Stimulated activated naive CD8-positive, alpha-beta T cell treated with anti-CD3 and anti-CD28 coated beads, Interleukin-15, amount 100 ng/mL, for 72 hours (primary cell): ENCODE results near the gene ACP3.
"Not testable (repeated sequence)": the region's sequence is repeated elsewhere in the genome, so short reads cannot be mapped to it uniquely, and the experiment has no call there.

Experiments
- ATAC-seq: fragments of 150-1000 bp; cut with Tn5 transposase; 2 replicates; pipeline ENCODE4 v1.10.0; 2021; ENCODE audit warnings: mild to moderate bottlenecking, moderate library complexity
- DNase-seq, 2 donors: peaks; one replicate each; pipeline ENCODE4 v3.0.0; 2021 to 2022
- H3K27ac Mint-ChIP-seq, 2 donors: one replicate each; pipeline ENCODE4 v1.8.0; 2022; ENCODE audit warnings: mild to moderate bottlenecking in 2 of 2, mixed read lengths in 2 of 2, moderate library complexity in 2 of 2
- H3K27me3 Mint-ChIP-seq: one replicate; pipeline ENCODE4 v1.8.0; 2022; ENCODE audit warnings: mixed read lengths
- H3K4me1 Mint-ChIP-seq: one replicate; pipeline ENCODE4 v1.8.0; 2022; ENCODE audit warnings: mild to moderate bottlenecking, mixed read lengths
- H3K4me3 Mint-ChIP-seq, 2 donors: one replicate each; pipeline ENCODE4 v1.8.0; 2022; ENCODE audit warnings: mild to moderate bottlenecking in 2 of 2, mixed read lengths in 2 of 2, moderate library complexity in 1 of 2
- H3K9me3 Mint-ChIP-seq, 2 donors: one replicate each; pipeline ENCODE4 v1.8.0; 2022; ENCODE audit warnings: mixed read lengths in 2 of 2

The ACP3 gene

GRCh38 chr3:132294906-132295305 lies 22.3 kb upstream of the ACP3 start:
- H3K27me3 Mint-ChIP-seq: peaks cover 7% of the 10 kb centered on the region
- no peak overlapping the region for H3K27ac Mint-ChIP-seq
- no peak overlapping the region for H3K4me3 Mint-ChIP-seq
- ATAC-seq (no peak), DNase-seq (no peak)
- no peaks in the 10 kb centered on the region for H3K4me1 Mint-ChIP-seq
- H3K9me3 Mint-ChIP-seq: peaks cover 3 to 12% of the 10 kb centered on the region in 2 donors

DNA sequence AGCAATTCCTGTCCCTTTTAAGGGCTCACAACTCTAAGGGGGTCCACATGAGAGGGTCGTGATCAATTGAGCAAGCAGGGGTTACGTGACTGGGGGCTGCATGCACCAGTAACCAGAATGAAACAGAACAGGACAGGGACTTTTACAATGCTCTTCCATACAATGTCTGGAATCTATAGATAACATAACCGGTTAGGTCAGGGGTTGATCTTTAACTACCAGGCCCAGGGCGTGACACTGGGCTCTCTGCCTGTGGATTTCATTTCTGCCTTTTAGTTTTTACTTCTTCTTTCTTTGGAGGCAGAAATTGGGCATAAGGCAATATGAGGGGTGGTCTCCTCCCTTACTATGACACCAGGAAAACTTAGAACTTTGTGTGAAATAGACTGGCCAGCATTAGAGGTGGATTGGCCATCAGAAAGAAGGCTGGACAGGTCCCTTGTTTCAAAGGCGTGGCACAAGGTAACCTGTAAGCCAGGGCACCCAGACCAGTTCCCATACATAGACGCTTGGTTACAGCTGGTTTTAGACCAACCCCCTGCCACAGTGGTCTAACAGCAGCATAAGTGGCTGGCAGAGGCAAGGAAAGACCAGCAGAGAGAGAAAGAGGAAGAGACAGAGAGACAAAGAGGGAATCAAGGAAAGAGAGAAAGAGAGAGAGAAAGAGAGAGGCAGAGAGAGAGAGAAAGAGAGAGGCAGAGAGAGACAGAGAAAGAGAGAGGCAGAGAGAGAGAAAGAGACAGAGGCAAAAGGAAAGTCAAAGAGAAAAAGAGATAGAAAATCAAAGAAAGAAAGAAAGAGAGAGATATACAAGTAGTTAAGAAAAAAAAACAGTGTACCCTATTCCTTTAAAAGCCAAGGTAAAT lies 13.6 kb upstream of the ACP3 start:
- not testable (repeated sequence) for H3K27ac Mint-ChIP-seq, H3K4me3 Mint-ChIP-seq, H3K4me1 Mint-ChIP-seq, DNase-seq, ATAC-seq, H3K27me3 Mint-ChIP-seq
- H3K9me3 Mint-ChIP-seq: peaks cover 9 to 13% of the 10 kb centered on the region in 2 donors

DNA sequence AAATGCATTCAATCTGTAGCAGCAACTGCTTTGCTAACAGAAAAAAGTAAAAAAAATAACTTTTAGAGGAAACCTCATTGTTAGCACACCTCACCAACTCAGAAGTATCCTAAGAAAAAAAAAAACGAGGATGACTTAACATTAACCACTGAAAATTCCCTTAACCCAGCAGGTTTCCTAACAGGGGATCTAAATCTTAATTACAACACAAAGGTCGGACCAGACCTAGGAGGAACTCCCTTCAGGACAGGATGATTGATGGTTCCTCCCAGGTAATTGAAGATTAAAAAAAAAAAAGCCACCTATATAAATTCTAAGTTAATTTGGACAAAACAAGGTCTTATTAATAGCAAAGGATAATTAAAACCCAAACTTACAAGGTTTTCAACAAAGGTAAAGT lies 12.9 kb upstream of the ACP3 start:
- H3K27me3 Mint-ChIP-seq, H3K4me3 Mint-ChIP-seq, H3K27ac Mint-ChIP-seq, DNase-seq, H3K4me1 Mint-ChIP-seq, ATAC-seq: not testable (repeated sequence)
- H3K9me3 Mint-ChIP-seq: peaks cover 9 to 13% of the 10 kb centered on the region in 2 donors

DNA sequence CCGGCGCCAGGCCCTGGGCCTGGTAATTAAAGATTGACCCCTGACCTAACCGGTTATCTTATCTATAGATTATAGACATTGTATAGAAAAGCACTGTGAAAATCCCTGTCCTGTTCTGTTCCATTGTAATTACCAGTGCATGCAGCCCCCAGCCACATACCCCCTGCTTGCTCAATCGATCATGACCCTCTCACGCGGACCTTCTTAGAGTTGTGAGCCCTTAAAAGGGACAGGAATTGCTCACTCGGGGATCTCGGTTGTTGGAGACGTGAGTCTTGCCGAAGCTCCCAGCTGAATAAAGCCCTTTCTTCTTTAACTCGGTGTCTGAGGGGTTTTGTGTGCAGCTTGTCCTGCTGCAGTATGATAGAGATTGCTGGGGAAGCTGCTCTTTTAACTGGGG lies 7.2 kb upstream of the ACP3 start:
- not testable (repeated sequence) for H3K4me3 Mint-ChIP-seq, H3K27me3 Mint-ChIP-seq, H3K9me3 Mint-ChIP-seq, DNase-seq, H3K4me1 Mint-ChIP-seq, ATAC-seq, H3K27ac Mint-ChIP-seq

DNA sequence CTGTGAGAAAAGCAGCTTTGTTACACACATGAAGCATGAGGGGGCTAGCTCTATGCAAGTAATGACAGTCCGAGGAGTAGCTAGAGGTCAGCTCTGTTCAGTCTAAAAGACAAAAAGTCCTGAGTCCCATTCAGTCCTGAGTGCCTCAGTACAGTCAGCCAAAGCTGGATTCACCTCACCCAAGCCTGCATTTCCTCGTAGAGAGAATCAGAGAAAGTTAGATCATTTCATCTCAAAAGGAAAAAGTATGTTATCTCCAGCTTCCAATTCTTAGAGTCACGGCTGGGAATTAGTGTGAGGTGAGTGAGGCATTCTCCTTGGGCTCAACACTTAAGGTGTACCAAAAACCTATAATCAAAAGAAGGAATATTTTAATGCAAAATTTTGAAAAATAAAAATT lies 5.9 kb upstream of the ACP3 start:
- Mint-ChIP-seq H3K27ac (no peak overlapping the region), H3K4me3 (no peak overlapping the region), H3K4me1 (no peaks in the 10 kb centered on the region), H3K9me3 (no peaks in the 10 kb centered on the region), H3K27me3 (no peaks in the 10 kb centered on the region)
- no peak for ATAC-seq
- DNase-seq: no peak

DNA sequence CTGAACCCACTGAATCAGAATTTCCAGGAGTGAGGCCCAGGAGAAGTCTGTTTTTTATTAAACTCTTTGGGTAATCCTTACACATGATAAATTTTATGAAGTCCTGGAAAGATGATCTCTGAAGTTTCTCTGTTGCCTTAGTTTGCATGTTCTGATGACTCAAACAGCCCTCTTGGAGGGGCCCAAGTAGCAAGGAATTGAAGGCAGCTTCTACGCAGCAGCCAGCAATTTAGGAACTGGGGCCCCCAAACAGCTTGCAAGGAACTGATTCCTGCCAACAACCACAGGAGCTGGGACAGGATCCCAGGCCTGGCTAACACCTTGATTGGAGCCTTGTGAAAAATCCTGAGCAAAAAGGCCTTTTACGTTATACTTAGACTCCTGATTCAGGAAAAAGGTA lies 5.4 kb upstream of the ACP3 start:
- H3K4me1 Mint-ChIP-seq: no peaks in the 10 kb centered on the region
- DNase-seq: no peak
- no peaks in the 10 kb centered on the region for H3K9me3 Mint-ChIP-seq
- no peak overlapping the region for H3K27ac Mint-ChIP-seq
- H3K27me3 Mint-ChIP-seq: no peaks in the 10 kb centered on the region
- no peak for ATAC-seq
- H3K4me3 Mint-ChIP-seq: no peak overlapping the region

GRCh38 chr3:132315851-132316250 lies 1.4 kb upstream of the ACP3 start:
- Mint-ChIP-seq H3K9me3 (no peaks in the 10 kb centered on the region), H3K4me1 (no peaks in the 10 kb centered on the region), H3K27me3 (peaks cover 10% of the 10 kb centered on the region), H3K4me3 (no peak overlapping the region), H3K27ac (no peak overlapping the region)
- ATAC-seq: no peak
- DNase-seq: no peak

DNA sequence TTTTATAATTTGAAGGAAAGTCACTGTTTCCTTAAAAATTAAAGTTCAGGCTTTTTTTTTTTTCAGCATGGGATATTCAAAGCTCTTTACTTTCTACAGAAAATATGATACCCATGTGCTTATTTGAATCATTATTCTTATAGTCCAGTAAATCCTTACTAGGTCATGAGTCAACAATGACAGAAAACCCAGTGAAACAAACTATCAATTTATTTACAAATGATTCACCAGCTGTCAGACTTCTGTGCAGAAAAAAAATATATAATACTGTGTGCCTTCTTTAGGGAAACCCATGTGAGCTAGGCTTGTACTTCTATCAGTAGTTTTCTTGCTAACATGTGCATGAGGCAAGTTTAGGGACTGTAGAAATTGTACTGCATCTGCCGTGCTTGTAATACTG lies 1.2 kb downstream of the ACP3 start:
- Mint-ChIP-seq H3K27me3 (peaks cover 10% of the 10 kb centered on the region), H3K9me3 (no peaks in the 10 kb centered on the region), H3K4me3 (no peak overlapping the region), H3K27ac (no peak overlapping the region), H3K4me1 (no peaks in the 10 kb centered on the region)
- ATAC-seq: no peak
- DNase-seq: no peak

DNA sequence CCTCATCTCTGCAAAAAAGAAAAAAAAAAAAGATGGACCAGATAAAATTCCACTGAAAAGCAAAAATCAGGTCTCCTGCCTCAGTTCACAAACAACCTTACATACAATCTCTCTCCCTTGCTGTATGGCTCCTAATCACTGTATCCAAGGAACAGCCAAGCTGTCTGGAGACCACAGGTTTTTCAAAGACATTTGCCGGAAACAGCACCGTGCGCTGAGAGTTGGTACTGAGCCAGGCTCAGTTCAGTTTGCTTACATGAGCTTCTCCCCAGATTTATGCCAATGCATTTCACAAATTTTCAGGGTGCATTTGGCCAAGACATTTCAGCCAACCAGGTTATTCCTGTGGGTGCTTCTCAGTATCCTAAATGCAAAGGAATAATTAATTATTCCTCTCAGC lies 4.1 kb downstream of the ACP3 start:
- peaks cover 18% of the 10 kb centered on the region for H3K27me3 Mint-ChIP-seq
- H3K4me1 Mint-ChIP-seq: no peaks in the 10 kb centered on the region
- H3K4me3 Mint-ChIP-seq: no peak overlapping the region
- no peaks in the 10 kb centered on the region for H3K9me3 Mint-ChIP-seq
- no peak for DNase-seq
- no peak overlapping the region for H3K27ac Mint-ChIP-seq
- no peak for ATAC-seq

GRCh38 chr3:132325103-132325606 lies 7.9 kb downstream of the ACP3 start:
- Mint-ChIP-seq H3K9me3 (no peaks in the 10 kb centered on the region), H3K4me3 (no peak overlapping the region), H3K4me1 (no peaks in the 10 kb centered on the region), H3K27ac (no peak overlapping the region), H3K27me3 (peaks cover 13% of the 10 kb centered on the region)
- no peak for DNase-seq
- ATAC-seq: no peak

- ATAC-seq (no peak), DNase-seq (no peak)
- H3K4me1 Mint-ChIP-seq: no peaks in the 10 kb centered on the region
- no peaks in the 10 kb centered on the region for H3K9me3 Mint-ChIP-seq
- peaks cover 13% of the 10 kb centered on the region for H3K27me3 Mint-ChIP-seq
- H3K27ac Mint-ChIP-seq: no peak overlapping the region
- H3K4me3 Mint-ChIP-seq: no peak overlapping the region
These were observed 8.4 kb downstream of the ACP3 start for GRCh38 chr3:132325634-132326033.

GRCh38 chr3:132326251-132326650 lies 9.0 kb downstream of the ACP3 start:
- no peak for DNase-seq

GRCh38 chr3:132332082-132332481 lies 14.9 kb downstream of the ACP3 start:
- ATAC-seq (no peak), DNase-seq (no peak)
- H3K27ac Mint-ChIP-seq: no peak overlapping the region
- no peaks in the 10 kb centered on the region for H3K4me1 Mint-ChIP-seq
- H3K27me3 Mint-ChIP-seq: peaks cover 25% of the 10 kb centered on the region
- H3K4me3 Mint-ChIP-seq: no peak overlapping the region
- H3K9me3 Mint-ChIP-seq: no peaks in the 10 kb centered on the region

More at GRCh38 chr3:132326251-132326650, 9.0 kb downstream of the ACP3 start:
- no peaks in the 10 kb centered on the region for H3K4me1 Mint-ChIP-seq
- H3K4me3 Mint-ChIP-seq: no peak overlapping the region
- peaks cover 16% of the 10 kb centered on the region for H3K27me3 Mint-ChIP-seq
- ATAC-seq: no peak
- no peaks in the 10 kb centered on the region for H3K9me3 Mint-ChIP-seq
- H3K27ac Mint-ChIP-seq: no peak overlapping the region

DNA sequence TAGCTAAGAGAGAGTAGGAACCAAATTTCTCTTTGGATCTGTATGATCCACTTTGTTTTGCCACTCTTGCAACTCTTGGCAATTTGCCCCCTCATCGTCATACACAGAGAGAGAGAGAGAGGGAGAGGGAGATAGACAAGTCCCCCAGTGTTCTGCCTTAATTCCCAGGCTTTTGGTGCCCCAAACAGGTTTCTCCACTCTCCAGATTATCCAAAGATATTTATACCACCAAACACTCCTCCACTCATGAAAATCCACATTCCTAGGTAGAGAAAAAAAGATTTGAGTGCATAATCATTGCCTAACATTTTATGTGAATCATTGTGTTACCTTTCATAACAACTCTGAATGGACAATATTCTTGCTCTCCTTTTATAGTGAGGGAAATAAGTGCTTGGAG lies 15.3 kb downstream of the ACP3 start:
- H3K4me3 Mint-ChIP-seq: no peak overlapping the region
- no peaks in the 10 kb centered on the region for H3K9me3 Mint-ChIP-seq
- no peaks in the 10 kb centered on the region for H3K4me1 Mint-ChIP-seq
- DNase-seq (no peak), ATAC-seq (no peak)
- no peak overlapping the region for H3K27ac Mint-ChIP-seq
- H3K27me3 Mint-ChIP-seq: peaks cover 25% of the 10 kb centered on the region

- ATAC-seq: no peak
- Mint-ChIP-seq H3K9me3 (no peaks in the 10 kb centered on the region), H3K4me1 (no peaks in the 10 kb centered on the region), H3K27me3 (peaks cover 14% of the 10 kb centered on the region), H3K27ac (no peak overlapping the region), H3K4me3 (no peak overlapping the region)
- DNase-seq: no peak
These were observed 24.5 kb downstream of the ACP3 start for GRCh38 chr3:132341746-132342145.

- ATAC-seq: no peak
- DNase-seq: no peak
- no peak overlapping the region for H3K4me3 Mint-ChIP-seq
- no peaks in the 10 kb centered on the region for H3K9me3 Mint-ChIP-seq
- H3K27me3 Mint-ChIP-seq: peaks cover 14% of the 10 kb centered on the region
- H3K4me1 Mint-ChIP-seq: no peaks in the 10 kb centered on the region
- H3K27ac Mint-ChIP-seq: no peak overlapping the region
These were observed 25.0 kb downstream of the ACP3 start for GRCh38 chr3:132342183-132342582.

- Mint-ChIP-seq H3K9me3 (no peaks in the 10 kb centered on the region), H3K4me1 (no peaks in the 10 kb centered on the region), H3K4me3 (no peak overlapping the region), H3K27me3 (peaks cover 14% of the 10 kb centered on the region), H3K27ac (no peak overlapping the region)
- no peak for ATAC-seq
- DNase-seq: no peak
These were observed 25.4 kb downstream of the ACP3 start for GRCh38 chr3:132342610-132343009.
